Liver (tissue), 9 donors: ENCODE results near the gene RBFOX1. TPM values are rescaled to one million over a fixed set of nuclear protein-coding genes. Genes with fewer than 3 reads are reported as not detected.

Source experiments
- DNase-seq: peaks from one replicate; pipeline ENCODE4 v3.0.0-alpha.2; 2017; ENCODE audit warnings: low spot score
- H3K27ac ChIP-seq, 2 donors: one replicate each; pipeline ENCODE4 v1.7.0; 2013; ENCODE audit warnings: inconsistent platforms in 2 of 2, low read length in 2 of 2, control low read depth in 1 of 2, low read depth in 1 of 2, mild to moderate bottlenecking in 1 of 2
- H3K27me3 ChIP-seq, 4 donors: one replicate each; pipeline versions ENCODE4 v1.6.1 to v1.7.0; 2013; ENCODE audit warnings: low read length in 3 of 4, inconsistent platforms in 1 of 4, mild to moderate bottlenecking in 1 of 4, moderate library complexity in 1 of 4; ENCODE audit not compliant: control insufficient read depth in 4 of 4, insufficient read depth in 4 of 4
- H3K36me3 ChIP-seq, 4 donors: one replicate each; pipeline versions ENCODE4 v1.6.1 to v1.7.0; 2013; ENCODE audit warnings: low read length in 3 of 4, mild to moderate bottlenecking in 3 of 4, low read depth in 1 of 4, moderate library complexity in 1 of 4; ENCODE audit not compliant: control insufficient read depth in 4 of 4, insufficient read depth in 3 of 4
- H3K4me1 ChIP-seq, 4 donors: one replicate each; pipeline versions ENCODE4 v1.6.1 to v1.7.0; 2013; ENCODE audit warnings: low read length in 3 of 4, mild to moderate bottlenecking in 3 of 4, moderate library complexity in 1 of 4; ENCODE audit not compliant: control insufficient read depth in 4 of 4, insufficient read depth in 4 of 4
- H3K4me3 ChIP-seq, 3 donors: one replicate each; pipeline versions ENCODE4 v1.6.1 to v1.7.0; 2013; ENCODE audit warnings: low read length in 3 of 3, control low read depth in 1 of 3, low read depth in 1 of 3, mild to moderate bottlenecking in 1 of 3
- H3K9ac ChIP-seq, 2 donors: one replicate each; pipeline ENCODE4 v1.7.0; 2013; ENCODE audit warnings: low read length in 2 of 2, mild to moderate bottlenecking in 2 of 2, moderate library complexity in 2 of 2, control low read depth in 1 of 2, low read depth in 1 of 2
- H3K9me3 ChIP-seq, 4 donors: one replicate each; pipeline versions ENCODE4 v1.6.1 to v1.7.0; 2013; ENCODE audit warnings: low read length in 3 of 4; ENCODE audit not compliant: control insufficient read depth in 4 of 4
- ATF3 ChIP-seq: IDR thresholded peaks from 2 replicates; pipeline ENCODE4 v1.6.1; 2016; ENCODE audit warnings: antibody characterized with exemption
- CTCF ChIP-seq: fragments of 150-350 bp; IDR thresholded peaks from 2 replicates; pipeline ENCODE4 v1.5.1; 2017; ENCODE audit warnings: improper control_type of control experiment, low read depth, low read length; ENCODE audit not compliant: missing input control
- FOXA1 ChIP-seq: IDR thresholded peaks from 2 replicates; pipeline ENCODE4 v1.6.1; 2016; ENCODE audit warnings: antibody characterized with exemption
- FOXA2 ChIP-seq: IDR thresholded peaks from 2 replicates; pipeline ENCODE4 v1.6.1; 2016; ENCODE audit warnings: antibody characterized with exemption
- GABPA ChIP-seq, 2 donors: IDR thresholded peaks in 1 of 2; conservative IDR thresholded peaks in 1 of 2; 2 replicates each; pipeline ENCODE4 v1.6.1; 2016; ENCODE audit warnings: antibody characterized with exemption in 2 of 2, mild to moderate bottlenecking in 1 of 2, moderate library complexity in 1 of 2
- HNF4A ChIP-seq, 2 donors: conservative IDR thresholded peaks; 2 replicates each; pipeline ENCODE4 v1.6.1; 2016; ENCODE audit warnings: antibody characterized with exemption in 2 of 2, mild to moderate bottlenecking in 2 of 2
- HNF4G ChIP-seq: IDR thresholded peaks from 2 replicates; pipeline ENCODE4 v1.6.1; 2016; ENCODE audit warnings: antibody characterized with exemption
- JUND ChIP-seq, 2 donors: IDR thresholded peaks; 2 replicates each; pipeline ENCODE4 v1.6.1; 2016; ENCODE audit warnings: antibody characterized with exemption in 2 of 2
- REST ChIP-seq: IDR thresholded peaks from 2 replicates; pipeline ENCODE4 v1.6.1; 2016; ENCODE audit warnings: antibody characterized with exemption, mild to moderate bottlenecking
- RXRA ChIP-seq, 2 donors: IDR thresholded peaks; 2 replicates each; pipeline ENCODE4 v1.6.1; 2017 to 2018; ENCODE audit warnings: antibody characterized with exemption in 2 of 2, mild to moderate bottlenecking in 1 of 2
- SP1 ChIP-seq: IDR thresholded peaks from 2 replicates; pipeline ENCODE4 v1.6.1; 2018; ENCODE audit warnings: antibody characterized with exemption, mild to moderate bottlenecking
- TAF1 ChIP-seq: conservative IDR thresholded peaks from 2 replicates; pipeline ENCODE4 v1.6.1; 2016; ENCODE audit warnings: antibody characterized with exemption, mild to moderate bottlenecking
- YY1 ChIP-seq: IDR thresholded peaks from 2 replicates; pipeline ENCODE4 v1.6.1; 2016; ENCODE audit warnings: antibody characterized with exemption, mild to moderate bottlenecking
- WGBS: extraction: QIAGEN DNeasy Blood & Tissue Kit; methylation state at CpG from one replicate; pipeline ENCODE4 v1.1.7; 2013; 5-methylcytosine and 5-hydroxymethylcytosine counted together
- polyA plus RNA-seq, 2 donors: library from polyadenylated mRNA; stranded (reverse) in 1 of 2; unstranded in 1 of 2; fragments of 200-250 nt in 1 of 2; fragments of >200 nt in 1 of 2; fragmentation: Nextera tagmentation in 1 of 2; extraction: Ambion mirVana in 1 of 2; gene quantifications; one replicate each; pipeline versions ENCODE4 v1.2.1 to v1.2.3, GENCODE V29; 2013 to 2015
- total RNA-seq, 2 donors: library from RNA; depleted of rRNA; stranded (reverse); fragments of >200 nt; gene quantifications; one replicate each; pipeline ENCODE4 v1.2.3, GENCODE V29; 2014
- TF ChIP-seq, protein P1 (sequence below): IDR thresholded peaks from 2 replicates; pipeline ENCODE4 v1.6.1; 2016; ENCODE audit warnings: antibody characterized with exemption
- TF ChIP-seq, protein P2 (sequence below): IDR thresholded peaks from 2 replicates; pipeline ENCODE4 v1.6.1; 2016; ENCODE audit warnings: antibody characterized with exemption
- donor health status: healthy.
- donor health status: healthy.
- donor health status: healthy.
- donor health status: healthy.
- donor health status: healthy.

RBFOX1 gene
- total and polyA plus RNA-seq, 4 donors: not detected

- DNase-seq: no peak
- Histone ChIP-seq H3K27me3 (peaks cover 0 to 5% (median 0%) of the 10 kb centered on the region in 4 donors), H3K9ac (no peak overlapping the region), H3K36me3 (no peaks in the 10 kb centered on the region), H3K9me3 (no peaks in the 10 kb centered on the region), H3K27ac (no peak overlapping the region), H3K4me1 (no peaks in the 10 kb centered on the region), H3K4me3 (no peak overlapping the region)
- WGBS: 41% methylated on average over 7 of the region's 7 CpGs
- TF ChIP-seq REST (no peak), RXRA (IDR thresholded peaks at IDR 0.05) (no peak), FOXA1 (no peak), YY1 (no peak), FOXA2 (no peak), SP1 (no peak), HNF4G (no peak), HNF4A (conservative IDR thresholded peaks at IDR 0.05) (no peak), CTCF (no peak), ATF3 (no peak), JUND (IDR thresholded peaks at IDR 0.05) (no peak), TAF1 (no peak)
- TF ChIP-seq, protein P1, sequence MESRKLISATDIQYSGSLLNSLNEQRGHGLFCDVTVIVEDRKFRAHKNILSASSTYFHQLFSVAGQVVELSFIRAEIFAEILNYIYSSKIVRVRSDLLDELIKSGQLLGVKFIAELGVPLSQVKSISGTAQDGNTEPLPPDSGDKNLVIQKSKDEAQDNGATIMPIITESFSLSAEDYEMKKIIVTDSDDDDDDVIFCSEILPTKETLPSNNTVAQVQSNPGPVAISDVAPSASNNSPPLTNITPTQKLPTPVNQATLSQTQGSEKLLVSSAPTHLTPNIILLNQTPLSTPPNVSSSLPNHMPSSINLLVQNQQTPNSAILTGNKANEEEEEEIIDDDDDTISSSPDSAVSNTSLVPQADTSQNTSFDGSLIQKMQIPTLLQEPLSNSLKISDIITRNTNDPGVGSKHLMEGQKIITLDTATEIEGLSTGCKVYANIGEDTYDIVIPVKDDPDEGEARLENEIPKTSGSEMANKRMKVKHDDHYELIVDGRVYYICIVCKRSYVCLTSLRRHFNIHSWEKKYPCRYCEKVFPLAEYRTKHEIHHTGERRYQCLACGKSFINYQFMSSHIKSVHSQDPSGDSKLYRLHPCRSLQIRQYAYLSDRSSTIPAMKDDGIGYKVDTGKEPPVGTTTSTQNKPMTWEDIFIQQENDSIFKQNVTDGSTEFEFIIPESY: no peak
Observed at GRCh38 chr16:7602291-7602950, 269.8 kb downstream of the RBFOX1 start.

- Histone ChIP-seq H3K9ac (no peak overlapping the region), H3K9me3 (no peaks in the 10 kb centered on the region), H3K36me3 (no peaks in the 10 kb centered on the region), H3K4me3 (no peak overlapping the region), H3K27me3 (peaks cover 0 to 5% (median 2%) of the 10 kb centered on the region in 4 donors), H3K4me1 (no peaks in the 10 kb centered on the region), H3K27ac (no peak overlapping the region)
- no peak for DNase-seq
- 75% methylated on average over 6 of the region's 6 CpGs for WGBS
- TF ChIP-seq REST: no peak
- no peak for TF ChIP-seq ATF3
- TF ChIP-seq RXRA (IDR thresholded peaks at IDR 0.05): no peak
- TF ChIP-seq, protein P1: no peak
- TF ChIP-seq, protein P2, sequence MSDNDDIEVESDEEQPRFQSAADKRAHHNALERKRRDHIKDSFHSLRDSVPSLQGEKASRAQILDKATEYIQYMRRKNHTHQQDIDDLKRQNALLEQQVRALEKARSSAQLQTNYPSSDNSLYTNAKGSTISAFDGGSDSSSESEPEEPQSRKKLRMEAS: no peak
- TF ChIP-seq GABPA (IDR thresholded peaks at IDR 0.05 in 1 of 2, conservative IDR thresholded peaks at IDR 0.05 in 1 of 2): no peak
Observed at GRCh38 chr16:7605812-7606211, 273.2 kb downstream of the RBFOX1 start.
